C4-2B (cell line): Measurements from ENCODE around the gene GIMD1.

ENCODE experiments used
- ZFX ChIP-seq: fragments of 450-650 bp; IDR thresholded peaks from 2 replicates; pipeline ENCODE4 v1.6.1; 2017
- TF ChIP-seq, protein P1 (sequence below): fragments of 450-650 bp; conservative IDR thresholded peaks from 2 replicates; pipeline ENCODE4 v1.5.1; 2017; ENCODE audit warnings: mild to moderate bottlenecking

DNA sequence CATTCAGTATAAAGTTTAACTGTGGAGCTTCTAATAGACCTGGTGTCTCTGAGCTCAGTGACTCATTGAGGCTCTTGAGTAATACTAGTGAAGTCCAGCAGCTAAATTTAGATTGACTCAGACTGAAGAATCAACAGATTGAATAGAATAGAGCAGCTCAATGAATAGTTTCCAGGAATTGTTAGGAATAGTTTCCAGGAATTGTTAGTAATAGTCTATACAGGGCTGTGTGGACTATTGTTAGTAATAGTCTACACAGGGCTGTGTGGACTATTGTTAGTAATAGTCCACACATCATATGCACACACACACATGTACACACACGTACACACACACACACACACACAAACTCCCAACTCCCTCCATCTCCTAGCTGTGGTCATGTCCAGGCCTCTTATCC is 3.0 kb downstream of the GIMD1 start:
- TF ChIP-seq, protein P1, sequence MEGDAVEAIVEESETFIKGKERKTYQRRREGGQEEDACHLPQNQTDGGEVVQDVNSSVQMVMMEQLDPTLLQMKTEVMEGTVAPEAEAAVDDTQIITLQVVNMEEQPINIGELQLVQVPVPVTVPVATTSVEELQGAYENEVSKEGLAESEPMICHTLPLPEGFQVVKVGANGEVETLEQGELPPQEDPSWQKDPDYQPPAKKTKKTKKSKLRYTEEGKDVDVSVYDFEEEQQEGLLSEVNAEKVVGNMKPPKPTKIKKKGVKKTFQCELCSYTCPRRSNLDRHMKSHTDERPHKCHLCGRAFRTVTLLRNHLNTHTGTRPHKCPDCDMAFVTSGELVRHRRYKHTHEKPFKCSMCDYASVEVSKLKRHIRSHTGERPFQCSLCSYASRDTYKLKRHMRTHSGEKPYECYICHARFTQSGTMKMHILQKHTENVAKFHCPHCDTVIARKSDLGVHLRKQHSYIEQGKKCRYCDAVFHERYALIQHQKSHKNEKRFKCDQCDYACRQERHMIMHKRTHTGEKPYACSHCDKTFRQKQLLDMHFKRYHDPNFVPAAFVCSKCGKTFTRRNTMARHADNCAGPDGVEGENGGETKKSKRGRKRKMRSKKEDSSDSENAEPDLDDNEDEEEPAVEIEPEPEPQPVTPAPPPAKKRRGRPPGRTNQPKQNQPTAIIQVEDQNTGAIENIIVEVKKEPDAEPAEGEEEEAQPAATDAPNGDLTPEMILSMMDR, result no peak
- TF ChIP-seq ZFX, result no peak
